GM23338 (cell line): ENCODE results near the gene PIK3IP1.

Experiments
- CTCF ChIP-seq, 2 experiments: fragments of 200-600 bp in 1 of 2; sonication (generic) in 1 of 2; conservative IDR thresholded peaks; 2 replicates each; pipeline versions ENCODE4 v1.5.1 to v1.6.1; 2016 to 2017; ENCODE audit warnings: antibody characterized with exemption in 2 of 2, low read depth in 2 of 2, mild to moderate bottlenecking in 2 of 2, moderate library complexity in 1 of 2
- ETS1 ChIP-seq: IDR thresholded peaks from 2 replicates; pipeline ENCODE4 v1.6.1; 2016; ENCODE audit warnings: antibody characterized with exemption
- EZH2 ChIP-seq: fragments of 200-600 bp; sonication (generic); IDR thresholded peaks from one replicate; pipeline ENCODE4 v1.8.0; 2017; ENCODE audit warnings: antibody characterized with exemption, mild to moderate bottlenecking, low read depth; ENCODE audit not compliant: unreplicated experiment
- EZH2phosphoT487 ChIP-seq: fragments of 200-600 bp; sonication (generic); IDR thresholded peaks from one replicate; pipeline ENCODE4 v1.8.1; 2018; ENCODE audit warnings: antibody characterized with exemption; ENCODE audit not compliant: unreplicated experiment
- JUNB ChIP-seq: IDR thresholded peaks from one replicate; pipeline ENCODE4 v1.6.1; 2016; ENCODE audit warnings: antibody characterized with exemption; ENCODE audit not compliant: unreplicated experiment
- NANOG ChIP-seq: IDR thresholded peaks from 2 replicates; pipeline ENCODE4 v1.6.1; 2016; ENCODE audit warnings: antibody characterized with exemption, borderline replicate concordance
- POLR2AphosphoS5 ChIP-seq: IDR thresholded peaks from 2 replicates; pipeline ENCODE4 v1.6.1; 2016; ENCODE audit warnings: antibody characterized with exemption, low read depth
- REST ChIP-seq: IDR thresholded peaks from one replicate; pipeline ENCODE4 v1.6.1; 2018; ENCODE audit warnings: antibody characterized with exemption; ENCODE audit not compliant: unreplicated experiment
- ZNF114 ChIP-seq: fragments of 250-450 bp; sonication (Bioruptor Pico); IDR thresholded peaks from 2 replicates; pipeline ENCODE4 v1.5.0; 2020; ENCODE audit warnings: mild to moderate bottlenecking, moderate library complexity
- ZNF331 ChIP-seq: fragments of 250-450 bp; sonication (Bioruptor Pico); IDR thresholded peaks from 2 replicates; pipeline ENCODE4 v1.5.0; 2020; ENCODE audit warnings: low read depth, mild to moderate bottlenecking, moderate library complexity

- TF ChIP-seq POLR2AphosphoS5 (no peak), REST (no peak), CTCF (conservative IDR thresholded peaks at IDR 0.05; ENCODE audit: low read depth in 2 of 2) (no peak), EZH2 (no peak), EZH2phosphoT487 (no peak), NANOG (no peak), ETS1 (no peak), JUNB (no peak), ZNF114 (CRISPR knock-in tag) (no peak), ZNF331 (CRISPR knock-in tag) (no peak)
These were observed 13.0 kb downstream of the PIK3IP1 start for GRCh38 chr22:31279327-31279669.
